HepG2 (cell line): ENCODE data around the gene MC1R. TPM values are rescaled to one million over a fixed set of nuclear protein-coding genes. Genes with fewer than 3 reads are reported as not detected.

Source experiments
- ATAC-seq: fragments of 200-7000 bp; cut with Tn5 transposase; 3 replicates; pipeline ENCODE4 v1.9.1; 2020; ENCODE audit warnings: mild to moderate bottlenecking, moderate library complexity
- BruUV-seq: library from RNA; stranded (reverse); fragments of 400-500 nt; replicated peaks from 2 replicates; lab custom pipeline; 2021; lab: Mats Ljungman, UMichigan
- CTCF ChIA-PET: fragments of 300-600 bp; formaldehyde crosslinking; extraction: SDS; loops from one replicate; lab custom pipeline; 2021; ENCODE audit warnings: low total read pairs, inconsistent platforms, low intra/inter-chr PET ratio; lab: Yijun Ruan, JAX
- POLR2A ChIA-PET: fragments of 350-600 bp; sonication (Branson Sonifier 250); formaldehyde crosslinking; loops from one replicate; lab custom pipeline; 2020; ENCODE audit warnings: antibody characterized with exemption, inconsistent platforms; lab: Yijun Ruan, JAX
- DNase-seq: peaks from one replicate; pipeline ENCODE4 v3.0.0-alpha.2; 2015; ENCODE audit warnings: low spot score
- FAIRE-seq: peaks from 3 replicates; lab custom pipeline; 2011; peaks lifted over from hg19 to GRCh38; lab: Jason Lieb, UNC
- H2AFZ ChIP-seq: one replicate; pipeline ENCODE4 v1.6.1; 2011; ENCODE audit warnings: low read length, inconsistent platforms
- H3K27ac ChIP-seq: fragments of 300-600 bp; 3 replicates; pipeline ENCODE4 v1.8.0; 2011; ENCODE audit warnings: mixed run types, mild to moderate bottlenecking, mixed read lengths, low read length, inconsistent platforms; ENCODE audit not compliant: insufficient read depth; ENCODE audit errors: extremely low read length
- H3K27me3 ChIP-seq, 2 experiments: fragments of 200-600 bp in 1 of 2; 2 replicates in 1 of 2; 3 replicates in 1 of 2; pipeline versions ENCODE4 v1.6.0 to v1.8.0; 2011; ENCODE audit warnings: low read length in 2 of 2, mild to moderate bottlenecking in 2 of 2, moderate library complexity in 2 of 2, inconsistent platforms in 1 of 2; ENCODE audit not compliant: insufficient read depth in 2 of 2, control insufficient read depth in 1 of 2
- H3K36me3 ChIP-seq, 2 experiments: fragments of 200-600 bp in 1 of 2; replicated peaks in 1 of 2; 2 replicates in 1 of 2; 3 replicates in 1 of 2; pipeline versions ENCODE4 v1.5.1 to v1.8.0; 2011; ENCODE audit warnings: low read length in 2 of 2, inconsistent platforms in 1 of 2; ENCODE audit not compliant: insufficient read depth in 2 of 2, control insufficient read depth in 1 of 2
- H3K4me1 ChIP-seq: 2 replicates; pipeline ENCODE4 v1.5.1; 2012; ENCODE audit warnings: low read length, inconsistent platforms; ENCODE audit not compliant: insufficient read depth
- H3K4me2 ChIP-seq: 2 replicates; pipeline ENCODE4 v1.6.0; 2011; ENCODE audit warnings: low read depth, low read length, inconsistent platforms
- H3K4me3 ChIP-seq, 3 experiments: fragments of 200-600 bp in 1 of 3; sonication (generic), shearing (Covaris generic) in 1 of 3; replicated peaks in 1 of 3; 2 replicates each; pipeline ENCODE4 v1.5.1; 2011 to 2016; ENCODE audit warnings: low read length in 3 of 3, inconsistent platforms in 2 of 3, low read depth in 2 of 3, mild to moderate bottlenecking in 2 of 3, control low read depth in 1 of 3, mixed read lengths in 1 of 3; ENCODE audit not compliant: insufficient read depth in 1 of 3
- H3K79me2 ChIP-seq: one replicate; pipeline ENCODE4 v1.6.1; 2011; ENCODE audit warnings: low read length, inconsistent platforms; ENCODE audit not compliant: insufficient read depth
- H3K9ac ChIP-seq: 2 replicates; pipeline ENCODE4 v1.6.0; 2011; ENCODE audit warnings: mild to moderate bottlenecking, low read depth, low read length, inconsistent platforms; ENCODE audit not compliant: insufficient read depth
- H3K9me3 ChIP-seq: 2 replicates; pipeline ENCODE4 v1.5.1; 2012; ENCODE audit warnings: mild to moderate bottlenecking, low read length
- H4K20me1 ChIP-seq: 2 replicates; pipeline ENCODE4 v1.6.0; 2011; ENCODE audit warnings: inconsistent platforms, mild to moderate bottlenecking, low read length, moderate library complexity; ENCODE audit not compliant: insufficient read depth
- AGO2 ChIP-seq: fragments of 200-400 bp; formaldehyde crosslinking; optimal IDR thresholded peaks from 2 replicates; pipeline ENCODE3; 2017; ENCODE audit warnings: mild to moderate bottlenecking, low read depth, low read length, moderate library complexity
- ARNTL ChIP-seq: sonication (generic); formaldehyde crosslinking; IDR thresholded peaks from 2 replicates; pipeline ENCODE4 v1.4.0; 2020; ENCODE audit warnings: mild to moderate bottlenecking, missing genetic modification reagents
- MLLT10 ChIP-seq: sonication (generic); formaldehyde crosslinking; IDR thresholded peaks from 2 replicates; pipeline ENCODE4 v1.4.0; 2020; ENCODE audit warnings: missing genetic modification reagents
- NBN ChIP-seq: fragments of 450-650 bp; conservative IDR thresholded peaks from 2 replicates; pipeline ENCODE4 v1.6.1; 2017
- RBM22 ChIP-seq: fragments of 200-400 bp; formaldehyde crosslinking; optimal IDR thresholded peaks from 2 replicates; pipeline ENCODE3; 2017; ENCODE audit warnings: mild to moderate bottlenecking, low read length, moderate library complexity
- THRA ChIP-seq: sonication (generic); formaldehyde crosslinking; IDR thresholded peaks from 2 replicates; pipeline ENCODE4 v1.4.0; 2020; ENCODE audit warnings: missing genetic modification reagents, borderline replicate concordance
- ZBTB43 ChIP-seq: sonication (generic); formaldehyde crosslinking; conservative IDR thresholded peaks from 2 replicates; pipeline ENCODE4 v1.4.0; 2020; ENCODE audit warnings: missing genetic modification reagents
- ZFP90 ChIP-seq: sonication (generic); formaldehyde crosslinking; IDR thresholded peaks from 2 replicates; pipeline ENCODE4 v1.8.0; 2022; ENCODE audit warnings: missing genetic modification reagents, mild to moderate bottlenecking, inconsistent platforms, borderline replicate concordance
- ZNF207 ChIP-seq: fragments of 450-650 bp; IDR thresholded peaks from 2 replicates; pipeline ENCODE4 v1.6.1; 2016; ENCODE audit warnings: antibody characterized with exemption, borderline replicate concordance
- ZNF672 ChIP-seq: sonication (generic); formaldehyde crosslinking; IDR thresholded peaks from 2 replicates; pipeline ENCODE4 v1.8.1; 2022; ENCODE audit warnings: missing genetic modification reagents
- ZNF678 ChIP-seq: sonication (generic); formaldehyde crosslinking; IDR thresholded peaks from 2 replicates; pipeline ENCODE4 v1.4.0; 2020; ENCODE audit warnings: mild to moderate bottlenecking, missing genetic modification reagents
- ZNF687 ChIP-seq: sonication (generic); formaldehyde crosslinking; IDR thresholded peaks from 2 replicates; pipeline ENCODE4 v1.5.1; 2020; ENCODE audit warnings: mild to moderate bottlenecking, missing genetic modification reagents, moderate library complexity
- ZNF792 ChIP-seq: IDR thresholded peaks from 2 replicates; pipeline ENCODE4 v1.6.1; 2016
- WGBS: methylation state at CpG from one replicate; pipeline ENCODE4 v1.1.6; 2017; ENCODE audit warnings: low lambda C conversion rate; 5-methylcytosine and 5-hydroxymethylcytosine counted together
- in situ Hi-C: cut with HindIII; loops from 2 replicates; pipeline ENCODE4 v1.10.0; 2017; ENCODE audit warnings: low pct_unique_long_range_greater_than_20kb; ENCODE audit not compliant: extremely low pct_ligation_motif_present
- intact Hi-C: fragments of 100-400 bp; cut with micrococcal nuclease; formaldehyde crosslinking; loops from one replicate; pipeline ENCODE4 v1.10.0; 2022; ENCODE audit not compliant: unreplicated experiment
- polyA plus RNA-seq, 8 experiments: library from polyadenylated mRNA; depleted of rRNA in 3 of 8; stranded (reverse) in 7 of 8; unstranded in 1 of 8; fragments of >200 nt; fragmentation: Illumina TruSeq in 4 of 8; extraction: Trizol in 4 of 8; gene quantifications; 2 replicates each; pipeline versions ENCODE4 v1.2.1 to v1.2.3, GENCODE V29; 2011 to 2016; ENCODE audit warnings: low read depth in 4 of 8, missing spikeins in 1 of 8, mixed read lengths in 1 of 8; ENCODE audit not compliant: insufficient read depth in 1 of 8
- total RNA-seq, 5 experiments: library from RNA; depleted of rRNA; stranded (reverse); fragments of >200 nt; fragmentation: Illumina TruSeq; extraction: Trizol; gene quantifications; 2 replicates each; pipeline ENCODE4 v1.2.3, GENCODE V29; 2016; ENCODE audit warnings: low read depth in 1 of 5

The MC1R gene
- total and polyA plus RNA-seq, 2 of the 13 experiments (the other 11 are each of a cell fraction or from before 2014, with no cell fraction given), result 9.1 to 14.8 TPM

GRCh38 chr16:89893642-89894548 is 24.8 kb upstream of the MC1R start:
- H3K27ac ChIP-seq, result no peak overlapping the region
- no peaks in the 10 kb centered on the region for H3K27me3 ChIP-seq
- intact Hi-C loops (no loop called here), in situ Hi-C loops (no loop called here)
- ChIA-PET POLR2A (interaction anchor here (1.1 to 1.7 kb wide), 3 partner anchors 11 to 20 kb away, joined by 3 to 5 read pairs (median 3); partner anchors contain the start of gene TCF25), CTCF (no interaction called here)
- H3K4me3 ChIP-seq, result no peak overlapping the region
- BruUV-seq, result no TSS peak
- peaks cover 5% of the 10 kb centered on the region; the same call in 1 of the 2 replicates for H4K20me1 ChIP-seq
- ATAC-seq (peak; percentile 20), DNase-seq (no peak), FAIRE-seq (no peak)
- no peak overlapping the region for H3K9ac ChIP-seq
- WGBS, result 98% methylated on average over 35 of the region's 45 CpGs
- H3K4me1 ChIP-seq, result no peaks in the 10 kb centered on the region
- H3K9me3 ChIP-seq, result no peaks in the 10 kb centered on the region
- no peak overlapping the region for H3K4me2 ChIP-seq
- H3K36me3 ChIP-seq, result peaks cover 48 to 86% of the 10 kb centered on the region in 2 experiments
- no peaks in the 10 kb centered on the region for H3K79me2 ChIP-seq
- TF ChIP-seq ZFP90 (CRISPR knock-in tag) (no peak), ZNF207 (no peak), ZNF672 (CRISPR knock-in tag) (no peak), MLLT10 (CRISPR knock-in tag) (no peak), RBM22 (peak; percentile 61), AGO2 (peak; percentile 38), ZNF792 (CRISPR knock-in tag) (no peak), ARNTL (CRISPR knock-in tag) (no peak), ZNF687 (CRISPR knock-in tag) (no peak), ZNF678 (CRISPR knock-in tag) (no peak), THRA (no peak), ZBTB43 (CRISPR knock-in tag) (no peak), NBN (no peak)
- H2AFZ ChIP-seq, result no peak overlapping the region
